CD4-positive, CD25-positive, alpha-beta regulatory T cell (primary cell): ENCODE data around the gene SMCO4. TPM values are rescaled to one million over a fixed set of nuclear protein-coding genes. Genes with fewer than 3 reads are reported as not detected.

Experiments
- ATAC-seq, 2 donors: fragments of 150-1000 bp; cut with Tn5 transposase; one replicate each; pipeline ENCODE4 v1.10.0; 2021; ENCODE audit warnings: low read depth in 2 of 2, moderate number of reproducible peaks in 2 of 2, moderate library complexity in 1 of 2
- DNase-seq, 3 donors: peaks; one replicate each; pipeline versions ENCODE4 v3.0.0 to v3.0.0-alpha.2; 2012 to 2022; ENCODE audit warnings: mixed read lengths in 1 of 3
- H3K27ac ChIP-seq: one replicate; pipeline ENCODE4 v1.7.0; 2013; ENCODE audit warnings: mild to moderate bottlenecking, low read length; ENCODE audit not compliant: insufficient read depth, poor library complexity, severe bottlenecking
- H3K27me3 ChIP-seq: one replicate; pipeline ENCODE4 v1.7.0; 2013; ENCODE audit warnings: low read length; ENCODE audit not compliant: control insufficient read depth, insufficient read depth
- H3K36me3 ChIP-seq: one replicate; pipeline ENCODE4 v1.7.0; 2013; ENCODE audit warnings: mild to moderate bottlenecking, low read length, moderate library complexity; ENCODE audit not compliant: control insufficient read depth, insufficient read depth
- H3K4me1 ChIP-seq: 2 replicates; pipeline ENCODE4 v1.7.0; 2013; ENCODE audit warnings: mild to moderate bottlenecking, low read length; ENCODE audit not compliant: insufficient read depth, control insufficient read depth, poor library complexity, severe bottlenecking
- H3K4me3 ChIP-seq: one replicate; pipeline ENCODE4 v1.7.0; 2013; ENCODE audit warnings: low read depth, mild to moderate bottlenecking, low read length, moderate library complexity
- H3K9me3 ChIP-seq, 2 experiments: 1 replicate in 1 of 2; 2 replicates in 1 of 2; pipeline ENCODE4 v1.7.0; 2013; ENCODE audit warnings: low read length in 2 of 2, mild to moderate bottlenecking in 1 of 2, moderate library complexity in 1 of 2; ENCODE audit not compliant: control insufficient read depth in 2 of 2
- H3K27ac Mint-ChIP-seq, 3 donors: one replicate each; pipeline ENCODE4 v1.8.0; 2020 to 2022; ENCODE audit warnings: mild to moderate bottlenecking in 3 of 3, mixed read lengths in 3 of 3, moderate library complexity in 2 of 3
- H3K27me3 Mint-ChIP-seq: one replicate; pipeline ENCODE4 v1.8.0; 2022; ENCODE audit warnings: mild to moderate bottlenecking, mixed read lengths
- H3K36me3 Mint-ChIP-seq: one replicate; pipeline ENCODE4 v1.8.0; 2020; ENCODE audit warnings: mixed read lengths
- H3K4me1 Mint-ChIP-seq, 4 donors: one replicate each; pipeline ENCODE4 v1.8.0; 2020 to 2022; ENCODE audit warnings: mixed read lengths in 4 of 4, mild to moderate bottlenecking in 1 of 4
- H3K4me3 Mint-ChIP-seq, 4 donors: one replicate each; pipeline ENCODE4 v1.8.0; 2020 to 2022; ENCODE audit warnings: mild to moderate bottlenecking in 4 of 4, mixed read lengths in 4 of 4, moderate library complexity in 3 of 4
- H3K9me3 Mint-ChIP-seq, 7 donors: one replicate each; pipeline ENCODE4 v1.8.0; 2020 to 2022; ENCODE audit warnings: mixed read lengths in 7 of 7, mild to moderate bottlenecking in 3 of 7, moderate library complexity in 2 of 7
- polyA plus RNA-seq, 4 donors: library from polyadenylated mRNA; unstranded; fragments of 300-500 nt; fragmentation: Illumina TruSeq; gene quantifications; one replicate each; pipeline ENCODE4 v1.2.3, GENCODE V29; 2021
- total RNA-seq: library from RNA; stranded (reverse); gene quantifications from one replicate; pipeline ENCODE4 v1.2.3, GENCODE V29; 2022

SMCO4 gene
- total and polyA plus RNA-seq, 5 donors from 2014 or later, result 4.8 to 12.8 (median 5.0) TPM

DNA sequence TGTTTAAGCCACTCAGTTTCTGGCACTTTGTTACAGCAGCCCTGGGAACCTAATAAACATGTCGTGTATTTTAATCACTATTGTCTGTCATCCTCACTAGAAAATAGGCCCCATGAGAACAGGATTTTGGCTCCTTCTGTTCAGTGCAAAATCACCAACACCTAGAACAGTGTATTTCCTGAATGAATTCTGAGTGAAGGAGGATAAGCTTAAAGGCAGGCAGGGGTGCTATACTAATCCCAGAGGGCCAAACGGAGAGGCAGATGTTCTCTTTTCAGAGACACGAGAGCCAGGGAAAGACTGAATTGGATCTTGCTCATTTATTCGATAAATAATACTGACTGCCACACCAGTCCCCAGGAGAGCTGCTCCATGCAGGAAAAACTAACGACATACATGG is 10.4 kb downstream of the SMCO4 start:
- Histone ChIP-seq H3K9me3 (no peaks in the 10 kb centered on the region), H3K36me3 (no peaks in the 10 kb centered on the region), H3K4me3 (no peak overlapping the region), H3K27me3 (no peaks in the 10 kb centered on the region), H3K4me1 (no peaks in the 10 kb centered on the region), H3K27ac (no peak overlapping the region)
- ATAC-seq (no peak), DNase-seq (no peak)
- peaks cover 0 to 15% (median 0%) of the 10 kb centered on the region in 4 donors for H3K4me1 Mint-ChIP-seq
- peaks cover 0 to 2% (median 0%) of the 10 kb centered on the region in 7 donors for H3K9me3 Mint-ChIP-seq
- H3K4me3 Mint-ChIP-seq, result no peak overlapping the region
- no peaks in the 10 kb centered on the region for H3K36me3 Mint-ChIP-seq
- peaks cover 4% of the 10 kb centered on the region for H3K27me3 Mint-ChIP-seq
- no peak overlapping the region for H3K27ac Mint-ChIP-seq

DNA sequence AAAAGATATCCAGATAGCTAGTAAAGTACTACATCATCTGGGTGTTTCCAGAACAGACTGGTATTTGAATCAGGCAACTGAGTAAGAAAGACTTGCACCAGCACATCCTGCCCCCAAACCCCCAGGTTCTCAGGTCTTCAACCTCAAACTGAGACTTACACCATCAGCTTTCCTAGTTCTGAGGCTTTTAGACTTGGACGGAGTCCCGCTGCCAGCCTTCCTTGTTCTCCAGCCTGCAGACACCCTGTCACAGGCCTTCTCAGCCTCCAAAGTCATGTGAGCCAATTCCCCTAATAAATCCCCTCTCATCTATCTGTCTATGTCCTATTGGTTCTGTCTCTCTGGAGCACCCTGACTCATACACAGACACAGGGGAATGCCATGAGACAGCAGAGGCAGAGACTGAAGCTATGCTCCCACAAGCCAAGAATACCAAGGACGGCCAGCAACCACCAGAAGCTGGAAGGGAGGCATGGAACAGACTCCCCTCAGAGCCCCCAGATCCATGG is 10.9 kb downstream of the SMCO4 start:
- H3K4me1 ChIP-seq, result no peaks in the 10 kb centered on the region
- DNase-seq, result no peak
- H3K27ac Mint-ChIP-seq, result no peak overlapping the region
- H3K4me1 Mint-ChIP-seq, result peaks cover 0 to 15% (median 0%) of the 10 kb centered on the region in 4 donors
- no peaks in the 10 kb centered on the region for H3K36me3 ChIP-seq
- no peaks in the 10 kb centered on the region for H3K27me3 ChIP-seq
- H3K9me3 Mint-ChIP-seq, result peaks cover 0 to 2% (median 0%) of the 10 kb centered on the region in 7 donors
- no peak overlapping the region for H3K27ac ChIP-seq
- no peaks in the 10 kb centered on the region for H3K9me3 ChIP-seq
- ATAC-seq, result no peak
- no peak overlapping the region for H3K4me3 ChIP-seq
- H3K4me3 Mint-ChIP-seq, result no peak overlapping the region
- no peaks in the 10 kb centered on the region for H3K36me3 Mint-ChIP-seq
- H3K27me3 Mint-ChIP-seq, result peaks cover 4% of the 10 kb centered on the region

DNA sequence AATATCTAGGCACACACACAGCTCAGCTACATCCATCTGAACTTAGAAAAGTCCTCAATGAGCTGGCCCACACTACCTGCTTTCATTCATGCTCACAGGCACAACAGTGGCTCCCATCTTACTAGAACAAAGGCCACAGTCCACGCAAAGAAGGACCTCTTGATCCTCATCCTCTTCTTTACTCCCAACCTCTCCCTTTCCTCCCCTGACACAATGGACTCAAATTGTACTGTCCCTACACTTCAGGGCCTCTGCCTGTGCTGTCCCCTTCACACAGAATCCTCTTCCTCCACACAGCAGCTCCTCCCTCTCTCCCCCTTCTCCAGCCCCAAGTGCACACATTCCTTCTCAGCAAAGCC is 12.7 kb downstream of the SMCO4 start:
- Mint-ChIP-seq H3K27me3 (no peaks in the 10 kb centered on the region), H3K4me3 (no peak overlapping the region), H3K9me3 (peaks cover 0 to 2% (median 0%) of the 10 kb centered on the region in 7 donors), H3K36me3 (no peaks in the 10 kb centered on the region), H3K4me1 (peaks cover 0 to 18% (median 0%) of the 10 kb centered on the region in 4 donors), H3K27ac (peak overlapping the region in 1 of 3 donors; percentile 48)
- Histone ChIP-seq H3K27ac (no peak overlapping the region), H3K4me1 (no peaks in the 10 kb centered on the region), H3K27me3 (no peaks in the 10 kb centered on the region), H3K4me3 (no peak overlapping the region), H3K36me3 (no peaks in the 10 kb centered on the region), H3K9me3 (no peaks in the 10 kb centered on the region)
- DNase-seq, result no peak
- no peak for ATAC-seq

GRCh38 chr11:93529707-93530467 is 13.3 kb downstream of the SMCO4 start:
- peak overlapping the region in 1 of 3 donors; percentile 48 for H3K27ac Mint-ChIP-seq
- H3K36me3 Mint-ChIP-seq, result no peaks in the 10 kb centered on the region
- Histone ChIP-seq H3K4me3 (no peak overlapping the region), H3K27me3 (no peaks in the 10 kb centered on the region), H3K36me3 (no peaks in the 10 kb centered on the region), H3K4me1 (no peaks in the 10 kb centered on the region), H3K9me3 (no peaks in the 10 kb centered on the region), H3K27ac (no peak overlapping the region)
- H3K9me3 Mint-ChIP-seq, result peaks cover 0 to 2% (median 0%) of the 10 kb centered on the region in 7 donors
- H3K4me1 Mint-ChIP-seq, result peaks cover 0 to 18% (median 0%) of the 10 kb centered on the region in 4 donors
- DNase-seq (peak in 1 of 3 donors; percentile 40), ATAC-seq (no peak)
- no peak overlapping the region for H3K4me3 Mint-ChIP-seq
- no peaks in the 10 kb centered on the region for H3K27me3 Mint-ChIP-seq

DNA sequence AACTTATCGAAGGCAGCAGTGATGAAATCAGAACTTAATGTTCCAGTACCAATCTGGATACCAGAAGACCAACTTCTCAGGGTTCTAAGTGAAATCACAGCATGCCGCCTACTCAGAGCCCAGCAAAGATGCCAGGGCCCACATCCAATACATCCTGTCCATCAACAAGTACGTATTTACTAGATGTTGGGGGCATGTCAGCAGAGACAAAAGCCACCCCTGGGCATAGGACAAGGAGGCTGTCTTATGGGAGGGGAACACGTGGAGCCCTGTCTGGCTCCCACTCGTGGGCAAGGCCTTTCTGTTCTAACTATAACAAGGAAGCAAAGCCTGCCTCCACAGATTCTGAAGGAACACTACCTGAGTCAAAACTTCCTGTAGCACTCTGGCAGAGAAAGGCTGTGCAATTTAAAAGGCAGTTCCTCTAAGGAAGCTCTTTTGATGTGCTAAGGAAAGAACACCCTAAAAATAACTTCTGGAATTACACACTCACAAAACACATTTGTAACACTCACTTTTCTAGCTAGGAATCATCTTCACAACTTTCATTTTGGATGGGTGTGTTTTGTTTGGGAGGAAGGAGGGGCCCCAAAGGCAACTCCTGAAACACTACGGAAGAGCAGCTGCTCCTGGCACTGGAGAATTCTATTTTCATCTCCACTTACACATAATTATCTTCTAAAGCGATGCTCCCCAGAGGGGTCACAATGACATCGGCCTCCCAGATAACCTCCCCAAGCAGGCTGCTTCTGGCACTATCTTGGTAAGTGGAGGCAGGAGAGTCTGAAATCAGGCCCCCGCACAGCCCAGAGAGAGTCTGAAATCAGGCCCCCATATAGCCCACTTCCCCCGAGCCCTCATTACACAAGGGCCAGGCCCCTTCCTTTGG is 14.2 kb downstream of the SMCO4 start:
- ATAC-seq, result no peak
- H3K27ac Mint-ChIP-seq, result peak overlapping the region in 1 of 3 donors; percentile 48

GRCh38 chr11:93528252-93528651 is 14.9 kb downstream of the SMCO4 start:
- DNase-seq (no peak), ATAC-seq (no peak)
- Mint-ChIP-seq H3K9me3 (peaks cover 0 to 2% (median 0%) of the 10 kb centered on the region in 7 donors), H3K4me3 (no peak overlapping the region), H3K36me3 (no peaks in the 10 kb centered on the region), H3K27ac (no peak overlapping the region), H3K27me3 (no peaks in the 10 kb centered on the region), H3K4me1 (peaks cover 0 to 23% (median 0%) of the 10 kb centered on the region in 4 donors)
- no peaks in the 10 kb centered on the region for H3K27me3 ChIP-seq
- H3K4me3 ChIP-seq, result no peak overlapping the region
- H3K4me1 ChIP-seq, result no peaks in the 10 kb centered on the region
- H3K9me3 ChIP-seq, result no peaks in the 10 kb centered on the region
- no peak overlapping the region for H3K27ac ChIP-seq
- no peaks in the 10 kb centered on the region for H3K36me3 ChIP-seq

More for the DNA sequence above, 14.2 kb downstream of the SMCO4 start:
- no peaks in the 10 kb centered on the region for H3K27me3 Mint-ChIP-seq
- peaks cover 0 to 2% (median 0%) of the 10 kb centered on the region in 7 donors for H3K9me3 Mint-ChIP-seq
- Histone ChIP-seq H3K27ac (no peak overlapping the region), H3K36me3 (no peaks in the 10 kb centered on the region), H3K9me3 (no peaks in the 10 kb centered on the region), H3K4me3 (no peak overlapping the region), H3K4me1 (no peaks in the 10 kb centered on the region), H3K27me3 (no peaks in the 10 kb centered on the region)
- H3K4me1 Mint-ChIP-seq, result peaks cover 0 to 23% (median 0%) of the 10 kb centered on the region in 4 donors
- no peak for DNase-seq
- H3K4me3 Mint-ChIP-seq, result no peak overlapping the region
- no peaks in the 10 kb centered on the region for H3K36me3 Mint-ChIP-seq

- H3K4me1 ChIP-seq, result no peaks in the 10 kb centered on the region
- no peaks in the 10 kb centered on the region for H3K9me3 ChIP-seq
- Mint-ChIP-seq H3K27me3 (no peaks in the 10 kb centered on the region), H3K4me1 (peaks cover 0 to 23% (median 0%) of the 10 kb centered on the region in 4 donors), H3K27ac (peak overlapping the region in 2 of 3 donors; percentile 16 to 45), H3K9me3 (peaks cover 0 to 2% (median 0%) of the 10 kb centered on the region in 7 donors), H3K36me3 (no peaks in the 10 kb centered on the region), H3K4me3 (peak overlapping the region in 1 of 4 donors; percentile 2)
- no peak for ATAC-seq
- H3K27ac ChIP-seq, result no peak overlapping the region
- DNase-seq, result peak in 1 of 3 donors; percentile 42
- no peaks in the 10 kb centered on the region for H3K27me3 ChIP-seq
- no peak overlapping the region for H3K4me3 ChIP-seq
- H3K36me3 ChIP-seq, result no peaks in the 10 kb centered on the region
Measured at GRCh38 chr11:93526641-93527583, 16.3 kb downstream of the SMCO4 start.
